ENCODE measurements around the gene RCOR2.
"Not testable (repeated sequence)": the region's sequence is repeated elsewhere in the genome, so short reads cannot be mapped to it uniquely, and the experiment has no call there.

The RCOR2 gene

GRCh38 chr11:63863620-63864019 is 53.3 kb downstream of the RCOR2 start:
- Mint-ChIP-seq H3K4me1 (peaks cover 55% of the 10 kb centered on the region), H3K36me3 (peaks cover 22% of the 10 kb centered on the region)
- H3K27me3 Mint-ChIP-seq, ATAC-seq, H3K4me3 Mint-ChIP-seq, H3K27ac Mint-ChIP-seq, H3K9me3 Mint-ChIP-seq: not testable (repeated sequence)

GRCh38 chr11:63862923-63863322 is 54.0 kb downstream of the RCOR2 start:
- ATAC-seq = no peak
- no peaks in the 10 kb centered on the region for H3K27me3 Mint-ChIP-seq
- H3K27ac Mint-ChIP-seq = no peak overlapping the region
- H3K4me3 Mint-ChIP-seq = no peak overlapping the region
- peaks cover 53% of the 10 kb centered on the region for H3K4me1 Mint-ChIP-seq
- H3K36me3 Mint-ChIP-seq = peaks cover 16% of the 10 kb centered on the region
- no peaks in the 10 kb centered on the region for H3K9me3 Mint-ChIP-seq
